Hepatocyte (in vitro differentiated cells): ENCODE results near the gene HMGN4. TPM values are rescaled to one million over a fixed set of nuclear protein-coding genes. Genes with fewer than 3 reads are reported as not detected.
A peak's percentile ranks its signal among the peaks of the same experiment; 100 is the strongest.
"Not testable (repeated sequence)": the region's sequence is repeated elsewhere in the genome, so short reads cannot be mapped to it uniquely, and the experiment has no call there.

Experiments used
- DNase-seq: peaks from one replicate; pipeline ENCODE4 v3.0.0-alpha.2; 2016; ENCODE audit warnings: low spot score
- H2AFZ ChIP-seq: fragments of 200-600 bp; sonication (generic); 2 replicates; pipeline ENCODE4 v1.6.0; 2016; ENCODE audit warnings: antibody characterized with exemption, mild to moderate bottlenecking
- H3K27ac ChIP-seq: fragments of 200-600 bp; sonication (generic); 2 replicates; pipeline ENCODE4 v1.5.1; 2016; ENCODE audit warnings: mild to moderate bottlenecking
- H3K27me3 ChIP-seq: fragments of 200-600 bp; sonication (generic); 2 replicates; pipeline ENCODE4 v1.6.1; 2016
- H3K36me3 ChIP-seq: fragments of 200-600 bp; sonication (generic); replicated peaks from 2 replicates; pipeline ENCODE4 v1.5.1; 2016; ENCODE audit warnings: low read depth; ENCODE audit not compliant: insufficient read depth
- H3K4me1 ChIP-seq: fragments of 200-600 bp; sonication (generic); 2 replicates; pipeline ENCODE4 v1.5.1; 2016; ENCODE audit warnings: mild to moderate bottlenecking, moderate library complexity; ENCODE audit not compliant: insufficient read depth
- H3K4me2 ChIP-seq: fragments of 200-600 bp; sonication (generic); 2 replicates; pipeline ENCODE4 v1.6.0; 2016
- H3K4me3 ChIP-seq: fragments of 200-600 bp; sonication (generic); 2 replicates; pipeline ENCODE4 v1.5.1; 2016; ENCODE audit warnings: mild to moderate bottlenecking
- H3K79me2 ChIP-seq: fragments of 200-600 bp; sonication (generic); 2 replicates; pipeline ENCODE4 v1.6.0; 2017; ENCODE audit warnings: mild to moderate bottlenecking
- H3K9me2 ChIP-seq: fragments of 200-600 bp; sonication (generic); replicated peaks from 2 replicates; pipeline ENCODE4 v1.6.0; 2017; ENCODE audit warnings: mild to moderate bottlenecking; ENCODE audit not compliant: insufficient read depth
- H3K9me3 ChIP-seq: fragments of 200-600 bp; sonication (generic); 2 replicates; pipeline ENCODE4 v1.5.1; 2016; ENCODE audit warnings: low read depth, mild to moderate bottlenecking
- H4K20me1 ChIP-seq: fragments of 200-600 bp; sonication (generic); 2 replicates; pipeline ENCODE4 v1.6.0; 2016; ENCODE audit warnings: mild to moderate bottlenecking; ENCODE audit not compliant: insufficient read depth, poor library complexity, severe bottlenecking
- EZH2 ChIP-seq: fragments of 200-600 bp; sonication (generic); IDR thresholded peaks from 2 replicates; pipeline ENCODE4 v1.6.1; 2016; ENCODE audit warnings: antibody characterized with exemption, mild to moderate bottlenecking, borderline replicate concordance
- EZH2phosphoT487 ChIP-seq: fragments of 200-600 bp; sonication (generic); IDR thresholded peaks from one replicate; pipeline ENCODE4 v1.6.1; 2018; ENCODE audit warnings: antibody characterized with exemption, mild to moderate bottlenecking, low read depth, moderate library complexity; ENCODE audit not compliant: unreplicated experiment, severe bottlenecking
- WGBS: methylation state at CpG from one replicate; pipeline ENCODE4 v1.1.6; 2016; ENCODE audit warnings: low lambda C conversion rate; ENCODE audit errors: missing lambda C conversion rate; 5-methylcytosine and 5-hydroxymethylcytosine counted together
- polyA plus RNA-seq: library from polyadenylated mRNA; unstranded; fragments of >200 nt; fragmentation: Nextera tagmentation; extraction: Ambion mirVana; gene quantifications from 2 replicates; pipeline ENCODE4 v1.2.1, GENCODE V29; 2016
- total RNA-seq: library from RNA; depleted of rRNA; stranded (reverse); fragments of >200 nt; gene quantifications from 2 replicates; pipeline ENCODE4 v1.2.3, GENCODE V29; 2014
- TF ChIP-seq, protein P1 (sequence below): fragments of 200-600 bp; sonication (generic); IDR thresholded peaks from 2 replicates; pipeline ENCODE4 v1.5.1; 2016; ENCODE audit warnings: antibody characterized with exemption, mild to moderate bottlenecking; ENCODE audit not compliant: poor library complexity

HMGN4 gene
- total and polyA plus RNA-seq, 2 experiments from 2014 or later = 41.2 to 53.5 TPM

DNA sequence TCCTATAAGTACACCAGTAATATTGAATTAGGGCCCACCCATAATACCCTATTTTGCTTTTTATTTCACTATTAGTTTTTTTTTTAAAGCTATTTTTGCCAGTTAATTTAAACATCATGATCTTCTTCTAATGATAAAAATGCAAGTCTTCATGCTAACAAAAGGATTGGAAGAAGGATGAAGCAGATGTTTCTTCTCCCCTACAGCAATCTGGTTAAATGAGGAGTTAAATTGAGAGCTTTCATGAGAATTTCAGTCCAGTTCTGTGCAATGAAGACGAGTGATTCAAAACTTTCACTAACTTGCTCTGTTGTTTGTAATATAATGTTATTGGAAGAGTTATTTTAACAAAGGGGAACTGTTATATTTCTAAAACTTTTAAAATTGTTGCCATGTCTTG lies 3.4 kb downstream of the HMGN4 start:
- Histone ChIP-seq H3K9me3 (no peaks in the 10 kb centered on the region), H3K36me3 (no peaks in the 10 kb centered on the region), H3K79me2 (peaks cover 40% of the 10 kb centered on the region), H2AFZ (no peak overlapping the region), H3K9me2 (no peaks in the 10 kb centered on the region), H3K27me3 (no peaks in the 10 kb centered on the region), H3K4me2 (no peak overlapping the region), H3K27ac (no peak overlapping the region), H3K4me1 (peaks cover 6% of the 10 kb centered on the region), H3K4me3 (no peak overlapping the region), H4K20me1 (no peaks in the 10 kb centered on the region)
- TF ChIP-seq EZH2phosphoT487 (no peak), EZH2 (no peak)
- TF ChIP-seq, protein P1, sequence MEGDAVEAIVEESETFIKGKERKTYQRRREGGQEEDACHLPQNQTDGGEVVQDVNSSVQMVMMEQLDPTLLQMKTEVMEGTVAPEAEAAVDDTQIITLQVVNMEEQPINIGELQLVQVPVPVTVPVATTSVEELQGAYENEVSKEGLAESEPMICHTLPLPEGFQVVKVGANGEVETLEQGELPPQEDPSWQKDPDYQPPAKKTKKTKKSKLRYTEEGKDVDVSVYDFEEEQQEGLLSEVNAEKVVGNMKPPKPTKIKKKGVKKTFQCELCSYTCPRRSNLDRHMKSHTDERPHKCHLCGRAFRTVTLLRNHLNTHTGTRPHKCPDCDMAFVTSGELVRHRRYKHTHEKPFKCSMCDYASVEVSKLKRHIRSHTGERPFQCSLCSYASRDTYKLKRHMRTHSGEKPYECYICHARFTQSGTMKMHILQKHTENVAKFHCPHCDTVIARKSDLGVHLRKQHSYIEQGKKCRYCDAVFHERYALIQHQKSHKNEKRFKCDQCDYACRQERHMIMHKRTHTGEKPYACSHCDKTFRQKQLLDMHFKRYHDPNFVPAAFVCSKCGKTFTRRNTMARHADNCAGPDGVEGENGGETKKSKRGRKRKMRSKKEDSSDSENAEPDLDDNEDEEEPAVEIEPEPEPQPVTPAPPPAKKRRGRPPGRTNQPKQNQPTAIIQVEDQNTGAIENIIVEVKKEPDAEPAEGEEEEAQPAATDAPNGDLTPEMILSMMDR = no peak
- no peak for DNase-seq
- 91% methylated on average over 1 of the region's 1 CpG for WGBS

- peaks cover 36% of the 10 kb centered on the region for H3K79me2 ChIP-seq
- no peak overlapping the region for H2AFZ ChIP-seq
- H3K9me2 ChIP-seq = no peaks in the 10 kb centered on the region
- no peaks in the 10 kb centered on the region for H3K9me3 ChIP-seq
- no peaks in the 10 kb centered on the region for H3K27me3 ChIP-seq
- TF ChIP-seq EZH2 = no peak
- TF ChIP-seq, protein P1 = peak; percentile 31
- no peak for TF ChIP-seq EZH2phosphoT487
- no peak overlapping the region for H3K27ac ChIP-seq
- no peak for DNase-seq
- peaks cover 4% of the 10 kb centered on the region for H3K4me1 ChIP-seq
- no peak overlapping the region for H3K4me3 ChIP-seq
- no peak overlapping the region for H3K4me2 ChIP-seq
- no peaks in the 10 kb centered on the region for H4K20me1 ChIP-seq
- H3K36me3 ChIP-seq = no peaks in the 10 kb centered on the region
Measured at GRCh38 chr6:26543953-26544352, 5.8 kb downstream of the HMGN4 start.

- no peaks in the 10 kb centered on the region for H3K9me2 ChIP-seq
- TF ChIP-seq EZH2phosphoT487 = no peak
- TF ChIP-seq, protein P1 = no peak
- TF ChIP-seq EZH2 = no peak
- H2AFZ ChIP-seq = no peak overlapping the region
- no peak for DNase-seq
- no peaks in the 10 kb centered on the region for H3K27me3 ChIP-seq
- no peaks in the 10 kb centered on the region for H3K9me3 ChIP-seq
- no peaks in the 10 kb centered on the region for H3K36me3 ChIP-seq
- no peaks in the 10 kb centered on the region for H4K20me1 ChIP-seq
- no peak overlapping the region for H3K4me3 ChIP-seq
- H3K4me1 ChIP-seq = no peaks in the 10 kb centered on the region
- peaks cover 30% of the 10 kb centered on the region for H3K79me2 ChIP-seq
- no peak overlapping the region for H3K4me2 ChIP-seq
- no peak overlapping the region for H3K27ac ChIP-seq
Measured at GRCh38 chr6:26544473-26544872, 6.3 kb downstream of the HMGN4 start.

GRCh38 chr6:26545627-26546026 lies 7.5 kb downstream of the HMGN4 start:
- Histone ChIP-seq H2AFZ (no peak overlapping the region), H3K36me3 (no peaks in the 10 kb centered on the region), H3K4me2 (no peak overlapping the region), H3K9me3 (no peaks in the 10 kb centered on the region), H3K27me3 (no peaks in the 10 kb centered on the region), H3K4me3 (no peak overlapping the region), H3K79me2 (peaks cover 21% of the 10 kb centered on the region), H3K9me2 (no peaks in the 10 kb centered on the region), H3K4me1 (no peaks in the 10 kb centered on the region), H3K27ac (no peak overlapping the region), H4K20me1 (no peaks in the 10 kb centered on the region)
- 97% methylated on average over 6 of the region's 6 CpGs for WGBS
- TF ChIP-seq EZH2 (no peak), EZH2phosphoT487 (no peak)
- TF ChIP-seq, protein P1 = no peak
- DNase-seq = no peak

DNA sequence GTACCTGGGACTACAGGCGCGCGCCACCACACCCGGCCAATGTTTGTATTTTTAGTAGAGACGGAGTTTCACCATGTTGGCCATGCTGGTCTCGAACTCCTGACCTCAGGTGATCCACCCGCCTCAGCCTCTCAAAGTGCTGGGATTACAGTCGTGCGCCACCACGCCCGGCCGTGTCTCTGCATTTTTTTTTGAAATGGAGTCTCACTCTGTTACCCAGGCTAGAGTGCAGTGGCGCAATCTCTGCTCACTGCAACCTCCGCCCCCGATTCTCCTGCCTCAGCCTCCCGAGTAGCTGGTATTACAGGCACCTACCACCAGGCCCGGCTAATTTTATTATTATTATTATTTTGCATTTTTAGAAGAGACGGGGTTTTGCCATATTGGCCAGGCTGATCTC lies 9.2 kb downstream of the HMGN4 start:
- not testable (repeated sequence) for H2AFZ ChIP-seq, H3K27me3 ChIP-seq, H3K27ac ChIP-seq, H3K9me2 ChIP-seq, H3K4me3 ChIP-seq, H4K20me1 ChIP-seq, H3K4me1 ChIP-seq, H3K4me2 ChIP-seq, H3K79me2 ChIP-seq, DNase-seq, H3K9me3 ChIP-seq, H3K36me3 ChIP-seq
- WGBS = 99% methylated on average over 14 of the region's 18 CpGs
